Measurements from ENCODE around the gene NMS.

GRCh38 chr2:100425573-100426383 lies 44.5 kb upstream of the NMS start:
- TF ChIP-seq CSRNP3 (CRISPR knock-in tag; IDR thresholded peaks at IDR 0.05) (no peak), BACH2 (CRISPR knock-in tag; IDR thresholded peaks at IDR 0.05; ENCODE audit: borderline replicate concordance) (no peak), ESRRG (CRISPR knock-in tag; IDR thresholded peaks at IDR 0.05) (no peak), ZNF70 (CRISPR knock-in tag; IDR thresholded peaks at IDR 0.05) (no peak), CREB5 (CRISPR knock-in tag; IDR thresholded peaks at IDR 0.05; ENCODE audit: low read depth) (no peak)

Data from SK-N-SH treated with all-trans-retinoic acid at 6 μM for 48 hours (cell line).